HG03558 (cell line): ENCODE data around the gene PNLIPRP2.

ENCODE experiments used
- ATAC-seq: cut with Tn5 transposase; IDR thresholded peaks from one replicate; pipeline ENCODE4 v1.9.1; 2021; ENCODE audit warnings: moderate number of reproducible peaks; ENCODE audit not compliant: unreplicated experiment; ENCODE audit errors: extremely low read depth

The PNLIPRP2 gene

GRCh38 chr10:116620423-116621400 lies at the start of gene PNLIPRP2:
Gene PNLIPRP2 (plus strand): TSS chr10:116620953.
- ATAC-seq: no peak

- no peak for ATAC-seq
Measured at GRCh38 chr10:116574797-116575196, 46.0 kb upstream of the PNLIPRP2 start.

DNA sequence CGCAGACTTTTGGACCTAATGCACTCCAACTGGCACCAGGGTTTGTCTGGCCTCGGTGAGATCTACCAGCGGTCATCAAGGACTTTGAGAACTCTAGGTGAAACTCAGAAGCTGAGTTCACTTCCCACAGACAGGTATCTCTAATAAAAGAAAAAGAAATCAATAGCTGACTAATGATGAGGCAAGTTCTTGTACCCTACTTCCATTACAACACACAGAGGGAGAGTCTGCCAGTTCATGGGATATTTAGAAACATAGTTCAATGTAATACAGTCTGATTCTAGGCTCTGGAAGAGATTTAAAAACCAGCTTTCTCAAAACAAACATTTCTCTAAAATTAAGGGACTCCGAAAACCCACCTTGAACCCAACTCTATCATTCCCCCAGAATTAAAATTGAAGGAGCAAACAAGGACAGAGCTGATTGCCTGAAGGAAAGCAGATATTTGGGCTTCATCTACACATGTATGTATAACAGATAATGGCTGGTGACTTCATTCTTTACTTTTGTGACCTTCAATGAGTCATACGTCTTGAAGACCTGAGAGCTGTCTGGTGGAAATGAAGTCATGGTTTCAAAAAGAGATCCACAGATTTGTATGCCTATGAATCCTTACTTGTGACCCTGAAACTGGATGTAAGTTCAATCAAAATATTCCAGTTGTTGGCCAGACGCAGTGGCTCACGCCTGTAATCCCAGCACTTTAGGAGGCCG lies 32.7 kb upstream of the PNLIPRP2 start:
- ATAC-seq: no peak

- no peak for ATAC-seq
Measured at GRCh38 chr10:116588995-116589394, 31.8 kb upstream of the PNLIPRP2 start.

DNA sequence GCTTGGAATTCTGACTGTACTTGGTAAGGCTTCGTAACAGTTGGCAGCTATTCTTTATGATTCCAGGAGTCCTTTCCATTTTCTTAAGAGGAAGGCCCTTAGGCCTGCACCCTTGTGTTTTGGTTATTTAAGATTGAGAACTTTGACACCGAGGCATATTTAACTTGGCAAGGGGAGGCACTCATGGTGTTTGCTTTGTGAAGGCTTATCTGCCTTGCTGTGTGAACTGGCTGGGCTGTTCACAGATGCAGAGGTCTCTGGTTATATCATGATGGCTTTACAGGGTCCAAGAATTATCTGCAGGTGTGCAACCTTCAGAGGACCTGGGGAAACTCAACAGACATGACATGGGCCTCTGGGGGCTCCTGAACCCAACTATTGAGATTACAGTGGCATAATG lies 30.8 kb upstream of the PNLIPRP2 start:
- ATAC-seq: no peak

GRCh38 chr10:116590590-116591444 lies 29.9 kb upstream of the PNLIPRP2 start, which contains the start of gene PNLIPRP1:
Gene PNLIPRP1 (plus strand): TSS chr10:116590959. CDS start chr10:116591130, 171 bp downstream.
- no peak for ATAC-seq

DNA sequence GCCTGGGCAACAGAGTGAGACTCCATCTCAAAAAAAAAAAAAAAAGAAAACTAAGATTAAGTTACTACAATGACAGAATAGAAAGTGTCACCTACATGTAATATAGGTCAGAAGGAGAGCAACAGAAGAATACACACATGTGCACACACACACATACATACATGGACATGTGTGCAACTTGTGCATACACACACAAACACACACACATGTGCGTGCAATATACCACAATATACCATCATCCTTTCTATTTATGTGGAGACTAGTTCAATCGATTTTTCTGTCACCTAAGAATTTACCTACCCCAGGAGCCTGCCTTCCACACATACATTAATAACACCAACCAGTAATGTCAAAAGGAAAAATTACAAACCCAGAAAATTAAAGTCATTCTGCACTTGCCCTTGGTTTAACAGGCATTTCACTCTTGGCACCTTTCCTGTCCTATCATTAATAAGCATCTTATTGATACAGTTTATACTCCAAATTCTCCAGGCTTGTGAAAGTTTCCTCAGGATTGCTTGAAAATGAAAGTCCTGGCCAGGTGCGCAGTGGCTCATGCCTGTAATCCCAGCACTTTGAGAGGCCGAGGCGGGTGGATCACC lies 27.5 kb upstream of the PNLIPRP2 start:
- ATAC-seq: no peak

DNA sequence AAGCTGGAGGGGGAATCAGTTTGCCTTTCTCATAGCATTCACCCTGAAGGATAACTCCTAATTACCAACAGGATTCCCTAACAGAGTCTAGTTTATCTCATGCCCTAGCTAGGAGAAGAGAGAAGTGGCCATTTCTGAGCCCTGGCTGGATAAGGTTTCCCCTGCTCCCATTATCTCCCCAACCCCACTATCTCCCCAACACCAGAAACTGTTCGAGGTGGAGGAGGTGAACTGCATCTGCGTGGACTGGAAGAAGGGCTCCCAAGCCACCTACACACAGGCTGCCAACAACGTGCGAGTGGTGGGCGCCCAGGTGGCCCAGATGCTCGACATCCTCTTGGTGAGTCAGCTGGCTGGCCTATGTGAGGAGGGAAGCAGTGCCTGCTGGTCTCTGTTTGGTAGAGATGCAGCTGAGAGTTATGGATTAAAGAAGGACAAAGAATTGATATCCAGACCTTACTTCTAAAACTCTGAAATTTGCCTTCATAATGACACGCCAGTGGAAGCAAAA lies 26.2 kb upstream of the PNLIPRP2 start:
- ATAC-seq: no peak

- ATAC-seq: no peak
Measured at GRCh38 chr10:116596062-116596461, 24.7 kb upstream of the PNLIPRP2 start.

DNA sequence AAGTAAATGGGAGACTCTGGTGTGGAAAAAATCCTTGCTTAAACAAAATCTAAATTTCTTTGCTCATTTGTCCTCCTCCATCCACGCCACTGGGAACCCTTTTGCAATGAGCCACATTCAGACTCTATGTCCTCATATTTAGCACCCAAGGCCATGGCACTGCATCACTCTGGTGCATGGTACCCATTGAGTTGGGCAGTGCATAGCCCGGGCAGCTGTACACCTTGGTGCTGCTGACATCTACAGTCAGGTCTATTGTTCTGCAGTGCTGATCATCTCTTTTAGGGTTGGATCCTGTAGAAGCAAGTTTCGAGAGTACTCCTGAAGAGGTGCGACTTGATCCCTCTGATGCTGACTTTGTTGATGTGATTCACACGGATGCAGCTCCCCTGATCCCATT lies 23.2 kb upstream of the PNLIPRP2 start:
- no peak for ATAC-seq

GRCh38 chr10:116598329-116598728 lies 22.4 kb upstream of the PNLIPRP2 start:
- ATAC-seq: no peak

DNA sequence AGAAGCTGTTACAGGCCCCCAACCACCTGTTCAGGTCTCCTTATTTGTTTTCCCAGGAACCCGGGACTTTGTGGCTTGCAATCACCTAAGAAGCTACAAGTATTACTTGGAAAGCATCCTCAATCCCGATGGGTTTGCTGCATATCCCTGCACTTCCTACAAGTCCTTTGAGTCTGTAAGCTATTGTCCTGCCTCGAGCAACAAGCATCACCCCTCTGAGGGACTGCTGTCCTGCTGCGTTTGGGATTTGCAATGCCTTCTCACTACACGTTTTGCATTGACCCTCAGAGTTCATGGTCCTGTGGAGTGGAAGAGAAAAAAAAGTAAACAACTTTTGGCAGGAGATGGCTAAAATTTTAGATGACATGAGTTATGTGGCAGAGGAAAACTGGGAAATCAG lies 20.8 kb upstream of the PNLIPRP2 start:
- ATAC-seq: no peak

- no peak for ATAC-seq
Measured at GRCh38 chr10:116602648-116603400, 17.9 kb upstream of the PNLIPRP2 start.

GRCh38 chr10:116606061-116606483 lies 14.7 kb upstream of the PNLIPRP2 start:
- no peak for ATAC-seq

GRCh38 chr10:116607336-116607735 lies 13.4 kb upstream of the PNLIPRP2 start:
- no peak for ATAC-seq

- ATAC-seq: no peak
Measured at GRCh38 chr10:116608686-116609594, 11.8 kb upstream of the PNLIPRP2 start.

DNA sequence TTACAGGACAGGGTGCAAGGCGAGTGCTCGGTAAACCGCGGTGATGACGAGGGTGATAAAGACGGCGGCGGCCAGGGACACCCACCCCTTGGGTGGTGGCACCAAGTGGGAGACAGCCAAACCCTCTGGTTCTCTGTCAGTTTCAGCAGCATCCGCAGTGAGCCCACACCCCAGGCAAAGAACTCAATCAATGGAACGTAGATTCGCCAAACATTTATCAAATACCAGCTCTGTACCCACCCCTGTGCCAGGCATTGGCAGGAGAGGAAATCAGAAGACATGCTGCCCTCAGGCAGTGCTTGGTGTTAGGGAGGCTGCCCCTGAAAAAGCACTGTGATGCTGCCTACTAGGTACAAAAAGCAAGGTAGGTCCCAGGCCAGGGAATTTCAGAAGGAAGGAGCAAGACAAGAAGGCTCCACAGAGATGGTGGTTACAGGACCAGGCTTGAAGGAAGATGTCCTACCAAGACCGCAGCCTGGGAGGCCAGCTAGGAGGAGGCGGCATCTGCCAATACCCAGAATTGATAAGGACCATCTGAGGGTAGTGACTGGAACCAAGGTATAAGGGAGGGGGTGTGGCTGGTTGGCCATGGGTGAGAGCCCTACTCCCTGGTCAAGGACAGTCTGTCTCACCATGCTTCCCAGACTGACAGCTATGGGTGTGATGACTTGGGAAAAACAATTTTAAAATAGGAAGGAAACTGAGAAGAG lies 10.2 kb upstream of the PNLIPRP2 start:
- ATAC-seq: no peak
